Effector memory CD8-positive, alpha-beta T cell (primary cell): ENCODE data around the gene NT5C2.

Experiments
- ATAC-seq: fragments of 150-1000 bp; cut with Tn5 transposase; replicated peaks from 2 replicates; pipeline ENCODE4 v1.10.0; 2021; ENCODE audit warnings: mild to moderate bottlenecking, moderate library complexity
- DNase-seq, 3 experiments: peaks; one replicate each; pipeline ENCODE4 v3.0.0; 2021
- H3K27ac Mint-ChIP-seq, 2 donors: one replicate each; pipeline ENCODE4 v1.8.0; 2022; ENCODE audit warnings: mild to moderate bottlenecking in 2 of 2, mixed read lengths in 2 of 2, moderate library complexity in 2 of 2
- H3K27me3 Mint-ChIP-seq, 2 donors: one replicate each; pipeline ENCODE4 v1.8.0; 2022; ENCODE audit warnings: mixed read lengths in 2 of 2
- H3K36me3 Mint-ChIP-seq: one replicate; pipeline ENCODE4 v1.8.0; 2022; ENCODE audit warnings: mild to moderate bottlenecking, moderate library complexity, mixed read lengths; ENCODE audit not compliant: insufficient read depth
- H3K4me1 Mint-ChIP-seq, 2 donors: one replicate each; pipeline ENCODE4 v1.8.0; 2022; ENCODE audit warnings: low read depth in 2 of 2, mixed read lengths in 2 of 2
- H3K4me3 Mint-ChIP-seq, 2 donors: one replicate each; pipeline ENCODE4 v1.8.0; 2022; ENCODE audit warnings: mild to moderate bottlenecking in 2 of 2, mixed read lengths in 2 of 2, moderate library complexity in 2 of 2
- H3K9me3 Mint-ChIP-seq, 2 donors: one replicate each; pipeline ENCODE4 v1.8.0; 2022; ENCODE audit warnings: mixed read lengths in 2 of 2

Gene NT5C2

GRCh38 chr10:103062854-103063590 is 130.1 kb downstream of the NT5C2 start:
- Mint-ChIP-seq H3K36me3 (peaks cover 3% of the 10 kb centered on the region), H3K27me3 (no peaks in the 10 kb centered on the region), H3K27ac (no peak overlapping the region), H3K4me1 (no peaks in the 10 kb centered on the region), H3K9me3 (no peaks in the 10 kb centered on the region), H3K4me3 (no peak overlapping the region)
- no peak for ATAC-seq
- DNase-seq = no peak

DNA sequence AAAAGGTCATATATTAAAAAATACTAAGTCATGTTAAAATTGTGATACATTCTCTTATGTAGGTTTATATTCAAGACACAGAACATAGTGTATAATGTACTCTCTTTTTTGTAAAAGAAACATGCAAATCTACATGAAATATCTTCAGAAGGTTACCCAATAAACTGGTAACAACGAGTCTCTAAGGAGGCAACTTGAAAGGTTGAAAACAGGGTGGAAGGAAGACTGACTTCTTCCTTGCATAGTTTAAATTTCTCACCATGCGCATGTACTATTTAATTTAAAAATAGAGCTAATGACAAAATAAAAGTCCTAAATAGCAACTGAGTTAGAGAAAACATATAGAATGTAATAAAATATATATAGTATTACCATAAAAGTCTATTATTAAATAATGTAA is 132.5 kb downstream of the NT5C2 start:
- peaks cover 0 to 2% of the 10 kb centered on the region in 2 donors for H3K4me1 Mint-ChIP-seq
- H3K4me3 Mint-ChIP-seq = no peak overlapping the region
- H3K36me3 Mint-ChIP-seq = no peaks in the 10 kb centered on the region
- ATAC-seq (no peak), DNase-seq (no peak)
- H3K27me3 Mint-ChIP-seq = no peaks in the 10 kb centered on the region
- H3K9me3 Mint-ChIP-seq = no peaks in the 10 kb centered on the region
- no peak overlapping the region for H3K27ac Mint-ChIP-seq

GRCh38 chr10:103058034-103058433 is 135.0 kb downstream of the NT5C2 start:
- Mint-ChIP-seq H3K9me3 (no peaks in the 10 kb centered on the region), H3K36me3 (peaks cover 7% of the 10 kb centered on the region), H3K27ac (no peak overlapping the region), H3K4me1 (peaks cover 21 to 22% of the 10 kb centered on the region in 2 donors), H3K27me3 (no peaks in the 10 kb centered on the region), H3K4me3 (no peak overlapping the region)
- ATAC-seq = no peak
- no peak for DNase-seq

- Mint-ChIP-seq H3K4me3 (peak overlapping the region; percentile 86 to 96), H3K27ac (peak overlapping the region; percentile 93 to 97), H3K27me3 (no peaks in the 10 kb centered on the region), H3K36me3 (peaks cover 7% of the 10 kb centered on the region), H3K4me1 (peaks cover 21 to 22% of the 10 kb centered on the region in 2 donors), H3K9me3 (no peaks in the 10 kb centered on the region)
- ATAC-seq = no peak
- no peak for DNase-seq
These were observed 138.0 kb downstream of the NT5C2 start for GRCh38 chr10:103055105-103055504.

- Mint-ChIP-seq H3K27me3 (no peaks in the 10 kb centered on the region), H3K9me3 (no peaks in the 10 kb centered on the region), H3K4me1 (peaks cover 21 to 22% of the 10 kb centered on the region in 2 donors), H3K27ac (peak overlapping the region; percentile 93 to 97), H3K4me3 (peak overlapping the region; percentile 86 to 96), H3K36me3 (peaks cover 7% of the 10 kb centered on the region)
- DNase-seq (no peak), ATAC-seq (no peak)
These were observed 138.5 kb downstream of the NT5C2 start for GRCh38 chr10:103054621-103055020.

- peaks cover 21 to 22% of the 10 kb centered on the region in 2 donors for H3K4me1 Mint-ChIP-seq
- peak; percentile 93 for ATAC-seq
- peak; percentile 59 to 63 (median 63) for DNase-seq
- peaks cover 7% of the 10 kb centered on the region for H3K36me3 Mint-ChIP-seq
- no peaks in the 10 kb centered on the region for H3K9me3 Mint-ChIP-seq
- peak overlapping the region; percentile 86 to 96 for H3K4me3 Mint-ChIP-seq
- no peaks in the 10 kb centered on the region for H3K27me3 Mint-ChIP-seq
- peak overlapping the region; percentile 93 to 97 for H3K27ac Mint-ChIP-seq
These were observed 139.2 kb downstream of the NT5C2 start for GRCh38 chr10:103053659-103054581.

DNA sequence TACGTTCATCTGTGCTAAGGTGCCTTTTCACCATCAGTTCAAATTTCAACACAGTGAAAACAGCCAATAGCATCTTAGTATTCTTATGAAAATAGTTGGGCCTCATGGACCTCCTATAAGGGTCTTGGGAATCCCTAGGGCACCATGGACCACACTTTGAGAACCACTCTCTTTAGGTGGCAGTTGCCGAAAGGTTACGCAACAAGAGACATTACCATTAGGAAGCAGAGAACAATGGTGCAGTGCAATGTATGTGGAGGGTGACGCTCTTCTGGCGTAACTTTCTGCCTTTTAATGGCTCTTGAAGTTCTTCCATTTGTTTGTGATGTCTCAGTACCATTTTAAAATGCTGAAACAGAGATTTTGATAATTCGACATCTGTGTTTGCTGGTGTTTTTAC is 143.8 kb downstream of the NT5C2 start:
- Mint-ChIP-seq H3K4me3 (no peak overlapping the region), H3K36me3 (peaks cover 5% of the 10 kb centered on the region), H3K27ac (no peak overlapping the region), H3K27me3 (no peaks in the 10 kb centered on the region), H3K9me3 (no peaks in the 10 kb centered on the region), H3K4me1 (peaks cover 11 to 12% of the 10 kb centered on the region in 2 donors)
- DNase-seq (no peak), ATAC-seq (no peak)

DNA sequence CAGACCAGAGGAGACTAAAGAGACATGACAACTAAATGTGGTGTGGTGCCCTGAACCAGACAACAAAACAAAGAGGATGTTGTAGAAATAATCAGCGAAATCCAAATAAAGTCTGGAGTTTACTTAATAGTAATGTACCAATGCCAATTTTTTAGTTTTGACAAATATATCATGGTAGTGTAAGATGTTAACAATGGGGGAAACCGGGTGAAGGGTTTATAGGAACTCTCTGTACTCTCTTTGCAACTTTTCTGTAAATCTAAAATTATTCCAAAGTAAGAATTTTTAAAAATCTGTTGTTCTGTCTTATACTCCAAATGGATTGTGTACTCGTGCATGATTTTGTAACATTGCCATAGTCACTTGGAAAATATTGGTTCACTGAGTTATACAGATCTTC is 145.7 kb downstream of the NT5C2 start:
- Mint-ChIP-seq H3K36me3 (no peaks in the 10 kb centered on the region), H3K27me3 (no peaks in the 10 kb centered on the region), H3K4me3 (no peak overlapping the region), H3K27ac (peak overlapping the region in 1 of 2 donors; percentile 4), H3K9me3 (no peaks in the 10 kb centered on the region), H3K4me1 (peaks cover 0 to 2% of the 10 kb centered on the region in 2 donors)
- DNase-seq (no peak), ATAC-seq (no peak)

DNA sequence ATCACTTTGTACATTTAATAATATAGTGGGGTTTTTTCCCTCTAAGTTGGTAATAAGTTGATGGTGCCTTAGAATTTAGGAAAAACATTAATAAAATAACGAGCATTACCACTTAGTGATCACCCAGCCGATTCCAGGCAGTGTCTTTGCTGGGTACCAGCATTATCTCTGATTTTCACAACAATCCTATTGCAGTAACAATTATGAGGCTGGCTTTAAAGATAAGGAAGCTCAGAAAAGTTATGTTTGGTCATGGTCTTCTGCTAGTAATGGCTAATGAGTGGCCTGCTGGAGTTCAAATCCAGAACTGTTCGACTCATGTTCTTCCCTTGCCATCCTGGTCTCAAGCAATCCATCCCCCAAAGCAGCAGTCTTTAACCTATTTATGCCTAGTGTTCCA is 147.1 kb downstream of the NT5C2 start:
- H3K4me3 Mint-ChIP-seq = no peak overlapping the region
- no peak overlapping the region for H3K27ac Mint-ChIP-seq
- no peaks in the 10 kb centered on the region for H3K27me3 Mint-ChIP-seq
- H3K36me3 Mint-ChIP-seq = no peaks in the 10 kb centered on the region
- no peak for DNase-seq
- H3K9me3 Mint-ChIP-seq = no peaks in the 10 kb centered on the region
- ATAC-seq = no peak
- peaks cover 0 to 5% of the 10 kb centered on the region in 2 donors for H3K4me1 Mint-ChIP-seq

- Mint-ChIP-seq H3K4me3 (no peak overlapping the region), H3K9me3 (no peaks in the 10 kb centered on the region), H3K4me1 (peaks cover 0 to 5% of the 10 kb centered on the region in 2 donors), H3K27me3 (no peaks in the 10 kb centered on the region), H3K36me3 (no peaks in the 10 kb centered on the region), H3K27ac (no peak overlapping the region)
- ATAC-seq (no peak), DNase-seq (no peak)
These were observed 148.1 kb downstream of the NT5C2 start for GRCh38 chr10:103044942-103045489.

DNA sequence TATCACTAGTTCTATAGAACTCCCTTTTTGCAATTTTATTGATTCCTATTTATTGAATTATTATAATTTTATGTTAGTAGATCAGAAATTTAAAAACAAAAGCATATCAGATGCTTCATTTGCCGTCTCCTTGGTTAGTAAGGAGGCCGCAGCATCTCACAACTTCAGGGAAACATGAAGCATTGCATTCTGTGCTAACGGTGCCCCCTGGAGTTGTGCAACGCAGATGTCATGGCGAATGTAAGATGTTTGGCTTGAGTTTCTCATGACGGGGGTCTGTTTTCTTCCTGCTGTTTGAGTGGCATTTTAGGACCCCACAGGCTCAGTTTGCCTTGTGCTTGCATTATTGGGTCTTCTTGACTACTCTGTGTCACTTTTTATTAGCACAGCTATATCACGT is 150.2 kb downstream of the NT5C2 start:
- Mint-ChIP-seq H3K4me1 (peaks cover 0 to 5% of the 10 kb centered on the region in 2 donors), H3K9me3 (no peaks in the 10 kb centered on the region), H3K36me3 (no peaks in the 10 kb centered on the region), H3K27me3 (no peaks in the 10 kb centered on the region), H3K4me3 (no peak overlapping the region), H3K27ac (no peak overlapping the region)
- DNase-seq = no peak
- ATAC-seq = no peak

DNA sequence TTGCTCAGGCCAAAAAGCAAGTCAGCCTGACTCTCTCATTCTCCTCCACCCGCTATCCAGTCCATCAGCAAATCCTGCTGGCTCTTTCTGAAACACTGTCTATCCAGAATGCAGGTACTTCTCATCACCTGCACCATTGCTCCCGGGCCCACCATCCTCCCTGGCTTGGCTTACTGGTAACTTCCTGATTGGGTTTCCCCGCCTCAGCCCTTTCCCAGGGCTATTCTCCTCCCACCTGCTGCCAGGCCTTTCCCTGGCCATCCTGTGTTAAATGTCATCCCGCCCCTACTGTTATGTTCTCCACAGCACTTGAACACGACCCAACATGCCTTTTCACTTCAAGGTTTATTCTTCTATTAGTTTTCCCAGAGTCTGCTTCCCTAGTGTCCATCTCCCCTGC is 150.9 kb downstream of the NT5C2 start:
- Mint-ChIP-seq H3K9me3 (no peaks in the 10 kb centered on the region), H3K4me1 (peaks cover 0 to 5% of the 10 kb centered on the region in 2 donors), H3K4me3 (no peak overlapping the region), H3K36me3 (no peaks in the 10 kb centered on the region), H3K27ac (no peak overlapping the region), H3K27me3 (no peaks in the 10 kb centered on the region)
- DNase-seq (no peak), ATAC-seq (no peak)

DNA sequence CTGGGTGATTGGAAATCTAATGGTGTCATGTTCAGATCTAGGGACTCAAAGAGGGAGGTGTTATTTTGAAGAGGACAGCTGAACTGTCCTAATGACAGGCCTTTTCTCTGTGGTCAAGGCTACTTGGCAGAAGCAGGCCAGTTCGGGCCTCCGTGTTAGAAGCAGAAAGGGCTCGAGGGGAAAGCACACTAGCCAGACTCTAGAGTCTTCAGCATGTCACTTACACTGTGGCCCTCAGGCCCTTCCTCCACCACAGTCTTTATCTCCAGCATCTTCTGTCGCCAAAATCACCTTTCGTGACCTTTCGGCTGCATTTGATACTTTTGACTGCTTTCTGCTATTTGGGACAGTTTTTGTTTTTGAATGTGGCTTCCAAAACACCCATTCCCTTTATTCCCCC is 151.7 kb downstream of the NT5C2 start:
- Mint-ChIP-seq H3K4me1 (peaks cover 0 to 5% of the 10 kb centered on the region in 2 donors), H3K27ac (peak overlapping the region; percentile 12 to 15), H3K4me3 (no peak overlapping the region), H3K36me3 (no peaks in the 10 kb centered on the region), H3K27me3 (no peaks in the 10 kb centered on the region), H3K9me3 (no peaks in the 10 kb centered on the region)
- ATAC-seq = no peak
- no peak for DNase-seq
